Lung (tissue), 12 donors: ENCODE measurements around the gene UAP1. TPM values are rescaled to one million over a fixed set of nuclear protein-coding genes. Genes with fewer than 3 reads are reported as not detected.

Source experiments
- ATAC-seq: fragments of 200-7000 bp; cut with Tn5 transposase; one replicate; pipeline ENCODE4 v1.9.1; 2020; ENCODE audit warnings: moderate number of reproducible peaks; ENCODE audit not compliant: insufficient read depth, low FRiP score
- DNase-seq, 3 donors: peaks; one replicate each; pipeline ENCODE4 v3.0.0-alpha.2; 2013 to 2017
- H3K27ac ChIP-seq, 2 donors: one replicate each; pipeline ENCODE4 v1.5.1; 2013; ENCODE audit warnings: mild to moderate bottlenecking in 2 of 2, moderate library complexity in 2 of 2, control low read depth in 1 of 2, inconsistent platforms in 1 of 2, low read depth in 1 of 2, low read length in 1 of 2
- H3K27me3 ChIP-seq, 3 donors: one replicate each; pipeline ENCODE4 v1.5.1; 2013; ENCODE audit warnings: low read length in 2 of 3; ENCODE audit not compliant: control insufficient read depth in 3 of 3, insufficient read depth in 3 of 3
- H3K36me3 ChIP-seq, 4 donors: one replicate each; pipeline ENCODE4 v1.5.1; 2013; ENCODE audit warnings: low read length in 4 of 4, mild to moderate bottlenecking in 1 of 4, moderate library complexity in 1 of 4; ENCODE audit not compliant: control insufficient read depth in 4 of 4, insufficient read depth in 4 of 4
- H3K4me1 ChIP-seq, 5 donors: one replicate each; pipeline ENCODE4 v1.5.1; 2013; ENCODE audit warnings: low read length in 5 of 5, mild to moderate bottlenecking in 2 of 5, moderate library complexity in 1 of 5; ENCODE audit not compliant: control insufficient read depth in 5 of 5, insufficient read depth in 5 of 5
- H3K4me3 ChIP-seq: one replicate; pipeline ENCODE4 v1.5.1; 2013; ENCODE audit warnings: mild to moderate bottlenecking, control low read depth, moderate library complexity
- H3K9ac ChIP-seq, 2 donors: one replicate each; pipeline ENCODE4 v1.5.1; 2013; ENCODE audit warnings: low read length in 2 of 2, control low read depth in 1 of 2; ENCODE audit not compliant: insufficient read depth in 1 of 2
- H3K9me3 ChIP-seq, 4 donors: one replicate each; pipeline ENCODE4 v1.5.1; 2013; ENCODE audit warnings: low read length in 3 of 4, mild to moderate bottlenecking in 1 of 4, moderate library complexity in 1 of 4; ENCODE audit not compliant: control insufficient read depth in 4 of 4, insufficient read depth in 3 of 4
- CTCF ChIP-seq: IDR thresholded peaks from 2 replicates; pipeline ENCODE4 v1.5.1; 2012; ENCODE audit warnings: mild to moderate bottlenecking; ENCODE audit errors: control extremely low read depth, extremely low read depth
- WGBS, 2 donors: extraction: QIAGEN DNeasy Blood & Tissue Kit; methylation state at CpG; one replicate each; pipeline ENCODE4 v1.1.7; 2013; 5-methylcytosine and 5-hydroxymethylcytosine counted together
- polyA plus RNA-seq, 2 donors: library from polyadenylated mRNA; stranded (reverse); fragments of 200-250 nt; gene quantifications; one replicate each; pipeline ENCODE4 v1.2.1, GENCODE V29; 2013
- total RNA-seq, 2 donors: library from RNA; depleted of rRNA in 1 of 2; stranded (reverse); fragments of >200 nt in 1 of 2; gene quantifications; one replicate each; pipeline ENCODE4 v1.2.1, GENCODE V29; 2014 to 2021
- donor health status: control.
- donor health status: control.
- donor health status: Bipolar disorder and iron deficiency.
- donor health status: healthy.
- donor health status: DM: yes; HTN: yes; CAD: no.

The UAP1 gene
- total and polyA plus RNA-seq, 4 donors: 34.7 to 43.4 (median 39.2) TPM

GRCh38 chr1:162548170-162548569 is 13.4 kb upstream of the UAP1 start:
- DNase-seq (no peak), ATAC-seq (no peak)
- no peaks in the 10 kb centered on the region for H3K36me3 ChIP-seq
- H3K27me3 ChIP-seq: no peaks in the 10 kb centered on the region
- H3K4me3 ChIP-seq: no peak overlapping the region
- H3K27ac ChIP-seq: no peak overlapping the region
- no peak for TF ChIP-seq CTCF
- peaks cover 0 to 3% (median 0%) of the 10 kb centered on the region in 5 donors for H3K4me1 ChIP-seq
- no peaks in the 10 kb centered on the region for H3K9me3 ChIP-seq
- WGBS, 2 donors: 80 to 86% methylated on average over 4 of the region's 4 CpGs
- H3K9ac ChIP-seq: no peak overlapping the region

- H3K27ac ChIP-seq: no peak overlapping the region
- WGBS, 2 donors: 83 to 90% methylated on average over 2 of the region's 2 CpGs
These were observed 12.5 kb upstream of the UAP1 start for GRCh38 chr1:162549001-162549400.

GRCh38 chr1:162550925-162551324 is 10.6 kb upstream of the UAP1 start:
- no peak for DNase-seq
- Histone ChIP-seq H3K4me3 (no peak overlapping the region), H3K9ac (no peak overlapping the region), H3K27me3 (no peaks in the 10 kb centered on the region), H3K9me3 (no peaks in the 10 kb centered on the region), H3K4me1 (peaks cover 0 to 3% (median 0%) of the 10 kb centered on the region in 5 donors), H3K36me3 (no peaks in the 10 kb centered on the region), H3K27ac (no peak overlapping the region)
- 68 to 89% methylated on average over 1 of the region's 1 CpG for WGBS, 2 donors
- no peak for TF ChIP-seq CTCF
- ATAC-seq: no peak

More at GRCh38 chr1:162549001-162549400, 12.5 kb upstream of the UAP1 start:
- no peaks in the 10 kb centered on the region for H3K27me3 ChIP-seq
- ATAC-seq (no peak), DNase-seq (no peak)
- H3K36me3 ChIP-seq: no peaks in the 10 kb centered on the region
- no peak overlapping the region for H3K4me3 ChIP-seq
- no peaks in the 10 kb centered on the region for H3K9me3 ChIP-seq
- TF ChIP-seq CTCF: no peak
- peaks cover 0 to 3% (median 0%) of the 10 kb centered on the region in 5 donors for H3K4me1 ChIP-seq
- no peak overlapping the region for H3K9ac ChIP-seq
